ENCODE data around the gene IRAK4.

The IRAK4 gene

DNA sequence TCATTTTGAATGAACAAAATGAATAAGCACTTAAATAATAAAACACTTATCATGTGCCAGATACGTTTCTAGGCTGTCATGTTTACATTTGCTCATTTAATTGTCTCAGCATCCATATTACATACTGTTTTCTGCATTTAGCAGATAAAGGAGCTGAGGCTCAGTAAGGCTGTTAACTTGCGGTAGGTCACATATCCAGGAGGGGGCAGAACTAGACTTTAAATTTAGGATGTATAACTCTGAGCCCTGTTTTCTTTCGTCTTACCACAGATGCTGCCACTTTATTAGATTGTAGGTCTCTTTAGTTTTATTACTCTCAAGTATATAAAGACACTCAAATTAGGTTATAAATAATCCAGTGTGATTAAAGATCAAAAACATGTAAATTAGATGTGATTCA is 17.7 kb downstream of the IRAK4 start:
- DNase-seq: peak in 4 of 6 experiments; percentile 3 to 53 (median 30)

DNA sequence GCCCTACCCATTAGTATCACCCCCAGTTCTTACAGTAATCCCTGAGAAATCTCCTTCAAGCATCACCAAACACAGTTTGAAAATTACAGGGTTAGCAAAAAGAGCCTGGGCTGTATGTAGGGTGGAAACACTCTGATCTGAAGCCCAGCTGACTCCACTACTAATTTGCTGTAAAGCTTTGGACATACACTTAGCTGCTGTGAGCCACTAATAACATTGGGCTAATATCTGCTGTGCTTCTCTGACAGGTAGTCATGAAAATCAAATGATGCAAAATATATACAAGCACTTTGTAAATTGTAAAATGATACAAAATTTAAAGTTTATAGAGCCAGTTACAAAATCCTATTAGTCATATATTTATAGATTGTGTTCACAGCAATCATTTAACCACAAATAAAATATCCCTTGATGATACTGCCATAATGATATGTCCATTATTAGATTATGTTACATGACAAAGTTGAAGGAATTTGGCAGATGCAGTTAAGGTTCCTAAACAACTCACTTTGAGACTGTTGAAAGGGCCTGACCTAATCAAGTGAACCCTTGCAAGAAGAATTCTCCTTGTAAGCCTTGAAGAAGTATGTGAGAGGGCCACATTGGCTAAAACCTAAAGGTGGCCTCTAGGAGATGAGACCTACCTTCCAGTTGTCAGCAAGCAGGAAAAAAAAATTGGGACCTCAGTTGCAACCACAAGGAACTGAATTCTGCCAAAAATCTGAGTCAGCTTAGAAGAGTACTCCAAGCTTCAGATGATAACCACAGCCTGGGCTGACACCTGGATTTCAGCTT is 28.3 kb downstream of the IRAK4 start:
- no peak for DNase-seq

- DNase-seq: no peak
These were observed 31.2 kb downstream of the IRAK4 start for GRCh38 chr12:43789941-43790340.

- DNase-seq: no peak
These were observed 37.0 kb downstream of the IRAK4 start for GRCh38 chr12:43795716-43796280.

DNA sequence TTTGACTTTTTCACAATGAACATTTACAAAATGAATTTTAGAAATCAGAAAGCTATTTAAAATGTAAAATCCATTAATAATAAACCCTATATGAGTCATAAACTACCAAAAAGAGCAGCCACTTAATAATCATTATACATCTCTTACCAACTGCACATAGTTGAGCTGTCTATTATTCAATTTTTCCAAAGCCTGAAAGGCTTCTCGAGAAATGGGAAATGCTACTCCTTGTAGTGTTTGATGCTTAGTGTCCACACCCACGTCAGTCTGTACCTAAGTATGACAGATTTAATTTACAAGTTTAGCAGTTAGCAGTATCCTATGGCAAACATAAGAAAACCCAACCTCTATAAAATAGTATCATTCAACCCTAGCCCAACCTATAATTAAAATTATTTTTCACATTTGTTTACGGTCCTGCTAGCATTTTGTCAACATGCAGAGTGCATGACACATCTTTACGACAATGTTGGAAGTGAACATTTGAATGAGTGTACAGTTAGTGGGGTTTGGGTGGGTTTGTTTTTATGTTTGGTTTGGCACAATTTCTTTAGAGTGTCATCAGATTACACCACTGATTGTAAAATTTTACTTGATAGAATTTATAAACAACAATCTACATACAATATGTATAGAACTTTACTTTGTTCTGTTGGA is 38.9 kb downstream of the IRAK4 start:
- DNase-seq: no peak

- DNase-seq: peak in 1 of 6 experiments; percentile 36
These were observed 46.6 kb downstream of the IRAK4 start for GRCh38 chr12:43805149-43805859.

DNA sequence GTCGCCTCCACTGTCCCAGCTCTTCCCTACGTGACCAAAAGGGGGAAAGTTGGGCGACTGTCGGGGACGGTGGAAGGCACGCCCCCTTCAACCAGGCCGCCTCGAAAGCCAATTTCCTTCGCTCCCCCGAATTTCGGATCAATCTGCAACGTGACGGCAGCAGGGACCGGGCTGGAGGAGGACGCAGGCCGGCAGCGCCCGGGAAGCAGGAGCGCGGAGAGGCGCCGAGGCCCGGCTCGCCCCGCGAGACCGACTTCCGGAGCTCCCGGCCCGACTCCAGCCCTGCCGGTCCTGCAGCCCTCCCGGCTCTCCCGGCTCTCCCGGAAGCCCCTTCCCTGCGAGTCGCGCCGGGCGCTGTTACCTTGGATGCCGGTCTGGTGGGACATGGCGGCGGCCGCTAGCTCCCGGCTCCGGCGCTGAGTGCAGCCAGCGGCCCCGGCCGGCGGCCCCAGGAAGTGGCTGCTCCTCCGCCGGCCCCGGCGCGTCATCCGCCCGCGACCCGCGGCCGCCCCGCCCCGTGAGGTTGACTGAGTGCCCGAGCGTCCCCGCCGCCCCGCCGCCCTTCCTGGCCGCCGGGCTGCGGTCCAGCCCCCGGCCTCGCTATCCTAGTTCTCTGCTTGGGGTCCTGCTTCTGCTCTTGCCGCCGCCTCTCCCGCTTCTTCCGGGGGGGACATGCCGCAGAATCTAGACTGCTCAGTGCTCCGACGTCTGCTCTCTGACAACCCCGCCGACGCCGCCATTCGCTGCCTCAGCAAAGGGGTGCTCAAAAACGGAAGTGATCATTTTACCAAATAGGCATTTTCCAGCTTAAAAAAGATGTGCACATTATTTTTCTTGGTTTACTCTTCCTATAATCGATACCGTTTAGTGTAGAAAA is 47.3 kb downstream of the IRAK4 start, which contains the start of gene TWF1:
Gene TWF1, minus strand, starts transcription at position 458 of the 877 bp plus-strand sequence. Its CDS starts 72 bp downstream, at position 386.
- peak; percentile 70 to 94 (median 83) for DNase-seq

- no peak for DNase-seq
These were observed 48.0 kb downstream of the IRAK4 start for GRCh38 chr12:43806737-43807072.

DNA sequence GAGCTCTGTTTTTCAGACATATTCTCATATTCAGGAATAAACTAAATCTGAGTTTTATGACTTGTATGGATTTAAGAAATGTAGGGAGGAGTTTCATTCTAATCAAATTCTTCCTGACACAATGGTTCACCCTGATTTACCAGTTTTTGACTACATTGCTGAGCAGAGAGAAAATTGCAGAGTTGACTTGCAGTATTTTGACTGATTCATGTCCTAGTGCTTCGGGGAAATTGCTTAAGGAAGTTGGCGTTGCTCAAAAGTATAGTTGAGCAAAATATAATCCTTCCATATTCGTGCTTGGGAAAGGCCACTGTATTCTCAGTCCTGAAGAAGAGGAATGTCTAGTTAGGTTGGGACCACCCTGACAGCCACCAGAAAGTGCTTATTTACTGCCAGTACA is 48.6 kb downstream of the IRAK4 start:
- no peak for DNase-seq

DNA sequence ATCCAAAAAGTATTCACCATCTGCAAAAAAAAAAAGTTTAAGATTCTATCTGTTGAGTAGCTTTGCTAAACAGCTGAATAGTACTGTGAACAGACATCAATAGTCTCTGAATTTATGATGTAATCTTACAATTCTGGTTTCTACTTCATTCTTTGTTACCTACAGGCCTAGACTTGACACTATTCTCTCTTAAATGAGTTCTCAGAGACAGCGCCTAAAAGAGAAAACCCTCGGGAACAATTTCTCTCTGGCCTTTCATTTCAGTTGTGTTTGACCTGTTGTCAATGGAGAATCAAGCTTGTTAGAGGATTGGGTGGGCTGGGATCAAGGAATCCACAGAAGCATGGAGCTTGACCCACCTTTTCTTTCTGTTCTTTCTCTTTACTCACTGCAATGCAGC is 53.3 kb downstream of the IRAK4 start:
- DNase-seq: no peak

DNA sequence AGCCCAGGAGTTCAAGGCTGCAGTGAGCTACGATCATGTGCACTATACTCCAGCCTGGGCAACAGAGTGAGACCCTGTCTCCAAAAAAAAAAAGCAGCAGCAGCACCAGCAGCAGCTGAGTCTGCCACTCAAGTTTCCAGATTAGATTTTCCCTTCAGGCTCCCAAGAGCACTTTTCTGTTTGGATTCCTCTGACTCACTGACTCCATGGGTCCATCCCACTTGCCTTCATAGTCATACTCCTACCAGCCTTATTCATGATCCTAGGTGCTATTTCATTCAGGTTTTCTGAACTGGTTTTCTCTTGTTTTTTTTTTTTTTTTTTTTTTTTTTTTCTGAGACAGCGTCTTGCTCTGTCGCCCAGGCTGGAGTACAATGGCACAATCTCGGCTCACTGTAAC is 54.2 kb downstream of the IRAK4 start:
- no peak for DNase-seq

GRCh38 chr12:43815416-43815815 is 56.7 kb downstream of the IRAK4 start:
- no peak for DNase-seq

GRCh38 chr12:43816168-43816567 is 57.4 kb downstream of the IRAK4 start:
- no peak for DNase-seq

DNA sequence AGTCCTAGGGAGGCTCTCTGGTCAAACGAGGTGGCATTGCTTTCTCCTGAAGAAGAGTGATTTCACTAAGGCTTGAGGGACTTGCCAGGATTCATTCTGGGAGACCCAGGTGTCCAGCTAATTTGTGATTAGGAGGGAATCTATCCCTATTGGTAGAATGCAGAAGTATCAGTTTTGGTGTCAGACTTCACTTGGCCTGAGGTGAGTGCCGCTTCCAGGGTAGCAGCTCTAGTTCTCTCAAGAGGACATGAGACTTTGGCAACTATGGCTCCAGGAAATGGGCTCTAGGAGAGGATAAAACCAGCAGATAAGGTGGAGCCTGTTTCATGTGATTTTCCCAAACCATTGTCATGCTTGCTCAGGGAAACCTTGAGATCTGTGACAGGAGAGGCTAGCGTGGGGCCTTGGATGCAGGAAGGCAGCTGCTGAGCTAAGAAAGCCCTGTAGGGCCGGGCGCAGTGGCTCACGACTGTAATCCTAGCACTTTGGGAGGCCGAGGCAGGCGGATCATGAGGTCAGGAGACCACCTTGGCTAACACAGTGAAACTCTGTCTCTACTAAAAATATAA is 65.5 kb downstream of the IRAK4 start:
- DNase-seq: no peak

DNA sequence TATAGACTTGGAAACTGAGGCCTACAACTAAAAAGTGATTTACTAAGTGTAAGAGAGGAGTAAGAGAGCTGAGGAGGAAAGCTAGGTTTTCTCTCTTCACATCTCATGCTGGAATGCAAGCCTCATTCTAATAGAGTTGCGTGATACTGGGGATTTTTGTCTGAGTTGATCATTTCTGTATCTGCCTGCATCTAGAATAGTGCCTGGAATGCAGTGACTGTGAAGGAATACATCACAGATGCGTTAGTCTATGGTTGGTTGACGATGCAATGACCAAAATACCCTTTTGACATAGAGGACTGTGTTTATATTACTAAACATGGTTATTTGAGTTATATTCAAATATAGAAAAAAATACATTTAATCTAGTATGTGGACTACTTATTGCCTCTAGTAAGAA is 67.9 kb downstream of the IRAK4 start:
- DNase-seq: no peak

DNA sequence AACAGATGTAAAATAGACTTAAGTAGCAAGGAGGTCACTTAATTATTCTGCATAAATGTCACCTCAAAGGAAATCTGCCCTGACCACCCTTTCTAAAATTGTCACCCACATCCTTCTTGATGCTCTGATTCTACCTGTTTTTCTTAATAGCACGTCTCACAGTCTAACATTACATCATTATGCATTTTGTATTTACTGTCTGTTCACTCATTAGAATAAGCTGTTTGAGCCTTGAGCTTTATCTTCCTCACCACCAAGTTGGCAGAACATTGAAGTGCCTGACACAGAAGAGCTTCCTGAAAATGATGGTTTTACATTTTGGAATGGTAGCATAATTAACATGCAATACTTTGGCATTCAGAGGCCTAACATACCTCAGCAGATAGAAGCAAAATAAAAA is 68.3 kb downstream of the IRAK4 start:
- no peak for DNase-seq

DNA sequence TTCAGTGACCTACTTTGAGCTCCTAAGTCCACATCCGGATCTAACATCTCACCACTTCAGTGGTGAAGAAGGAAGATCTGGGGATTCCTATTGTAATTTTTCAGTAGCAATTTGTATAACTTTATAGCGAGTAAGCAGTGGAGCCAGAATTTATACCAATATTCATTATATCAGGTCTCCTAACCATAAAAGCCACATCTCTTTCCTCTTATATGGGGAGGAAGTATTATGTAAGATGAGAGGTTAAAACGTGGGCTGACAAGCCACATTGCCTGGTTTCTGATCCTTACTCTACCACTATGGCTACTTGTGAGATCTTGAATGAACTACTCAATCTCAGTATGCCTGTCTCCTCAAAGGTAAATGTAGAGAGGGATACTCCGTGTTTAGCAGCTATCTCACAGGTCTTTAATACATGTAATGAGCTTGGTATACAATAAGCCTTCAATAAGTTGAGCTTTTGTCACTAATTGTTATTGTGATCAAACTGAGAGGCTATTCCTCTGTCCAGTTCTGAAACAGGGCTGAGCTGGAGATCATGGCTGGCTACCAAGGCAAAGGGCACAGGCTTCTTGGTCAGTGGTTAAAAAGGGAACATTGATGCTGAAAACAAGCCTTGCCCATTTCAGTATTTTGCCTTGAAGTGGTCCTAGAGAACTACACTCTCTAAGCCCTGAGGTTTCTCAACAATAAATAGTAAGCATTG is 73.9 kb downstream of the IRAK4 start:
- peak in 3 of 6 experiments; percentile 9 to 19 (median 15) for DNase-seq

- DNase-seq: peak in 2 of 6 experiments; percentile 39 to 57
These were observed 76.5 kb downstream of the IRAK4 start for GRCh38 chr12:43835264-43835655.

DNA sequence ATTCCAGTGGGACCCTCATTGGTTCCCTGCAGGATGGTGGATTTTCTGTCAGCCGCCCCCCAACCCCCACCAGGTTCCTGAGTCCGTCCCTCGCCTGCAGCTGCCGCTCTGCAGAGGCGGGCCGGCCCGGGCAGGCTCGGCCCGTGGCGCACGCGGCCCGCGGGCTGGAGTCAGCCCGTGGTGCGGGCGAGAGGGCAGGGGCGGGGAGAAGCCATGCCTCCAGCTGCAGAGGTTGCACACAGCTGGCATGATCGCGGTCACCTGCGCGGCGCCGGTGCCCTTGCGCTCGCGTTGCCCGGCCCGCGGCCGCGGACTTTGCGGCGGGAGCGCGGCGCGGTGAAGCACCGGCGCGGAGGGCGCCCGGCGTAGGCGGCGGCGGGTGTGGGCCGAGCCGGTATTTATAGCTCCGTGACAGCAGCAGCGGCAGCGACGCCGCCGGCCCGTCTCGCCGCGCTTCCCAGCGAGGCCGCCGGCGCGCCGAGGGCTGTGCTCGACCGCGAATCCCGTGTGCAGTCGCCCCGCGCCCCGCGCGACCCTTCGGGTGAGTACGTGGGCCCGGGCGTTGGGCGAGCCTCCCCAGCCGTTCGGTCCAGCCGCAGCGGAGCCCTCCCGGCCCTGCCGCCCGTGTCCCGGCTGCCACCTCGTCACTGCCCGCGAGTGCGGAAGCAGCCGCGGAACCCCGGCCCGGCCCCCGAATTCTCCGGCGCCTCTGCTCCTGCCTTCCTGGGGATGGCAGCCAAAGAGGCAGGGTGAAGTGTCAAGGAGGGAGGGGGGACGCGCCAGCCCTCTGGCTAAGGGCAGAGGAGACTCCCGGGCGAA is 77.1 kb downstream of the IRAK4 start, which contains the start of gene TMEM117:
Gene TMEM117, plus strand, starts transcription at position 426 of the 819 bp plus-strand sequence.
- peak; percentile 30 to 83 (median 61) for DNase-seq

- peak in 1 of 6 experiments; percentile 22 for DNase-seq
These were observed 77.8 kb downstream of the IRAK4 start for GRCh38 chr12:43836475-43836989.
